ENCODE results near the gene RBSN.

Gene RBSN

DNA sequence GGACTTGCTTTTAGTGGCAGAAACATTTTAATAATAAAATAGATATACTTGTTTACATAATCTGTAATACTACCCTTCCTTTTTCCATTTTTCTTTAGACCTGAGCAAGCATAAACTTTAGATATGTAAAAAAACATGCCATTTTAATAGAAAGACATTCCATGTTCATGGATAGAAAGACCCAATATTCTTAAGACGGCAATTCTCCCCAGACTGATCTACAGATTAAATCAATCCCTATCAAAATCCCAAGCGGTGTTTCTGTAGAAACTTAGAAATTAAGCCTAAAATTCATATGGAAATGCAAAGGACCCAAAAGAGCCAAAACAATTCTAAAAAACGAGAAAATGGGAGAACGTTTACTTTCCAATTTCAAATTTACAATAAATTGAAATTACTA lies 45.4 kb downstream of the RBSN start:
- Histone ChIP-seq H3K4me1 (ENCODE audit: control insufficient read depth, insufficient read depth, low read length) (peaks cover 2% of the 10 kb centered on the region), H3K9me3 (ENCODE audit: control insufficient read depth, insufficient read depth, low read length) (no peaks in the 10 kb centered on the region), H3K9ac (ENCODE audit: low read depth, low read length) (no peak overlapping the region), H3K36me3 (ENCODE audit: control insufficient read depth, insufficient read depth, low read length) (peaks cover 31% of the 10 kb centered on the region), H3K4me3 (ENCODE audit: low read depth, low read length) (no peak overlapping the region), H3K27me3 (ENCODE audit: control insufficient read depth, insufficient read depth, low read length) (no peaks in the 10 kb centered on the region)

DNA sequence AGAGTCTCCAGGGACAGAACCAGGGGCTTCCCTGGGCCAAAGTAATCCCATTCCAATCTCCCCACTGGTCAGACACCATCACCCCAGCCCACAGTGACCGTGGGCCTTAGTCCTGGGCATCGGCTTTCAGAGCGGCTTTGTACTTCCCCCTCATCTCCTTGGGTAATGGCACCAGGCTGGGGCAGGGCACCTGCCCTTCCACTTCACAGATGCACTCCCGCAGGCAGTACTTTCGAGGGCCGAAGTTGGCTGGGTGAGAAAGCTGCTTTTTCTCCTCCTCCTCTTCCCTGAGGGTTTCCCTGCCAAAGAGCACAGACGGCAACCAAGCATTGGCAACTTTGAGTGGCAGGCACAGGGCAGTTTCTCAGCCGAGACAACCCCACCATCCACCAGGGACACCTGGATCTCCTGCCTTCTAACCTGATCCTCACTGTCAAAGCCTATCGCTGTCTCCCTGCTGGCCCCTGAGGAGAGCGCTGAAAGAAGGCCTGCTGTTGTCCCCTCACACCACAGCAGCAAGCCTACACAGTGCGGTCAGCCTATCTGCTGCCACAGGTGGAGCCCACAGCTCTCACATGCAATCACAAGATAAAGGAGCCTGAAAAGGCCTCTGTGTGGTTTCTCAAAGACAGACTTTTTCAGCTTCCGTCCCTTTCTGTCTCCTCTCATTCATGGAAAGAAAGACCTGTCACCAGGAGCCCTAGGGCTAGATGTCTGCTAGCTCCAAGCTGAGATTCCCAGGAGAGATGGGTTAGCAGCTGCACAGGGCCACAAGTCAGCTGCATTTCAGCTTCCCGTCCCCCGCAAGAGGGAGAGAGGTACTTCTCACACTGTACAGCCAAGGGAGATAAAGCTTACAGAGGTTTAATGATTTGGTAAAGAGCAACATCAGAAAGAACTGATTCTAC lies 46.4 kb downstream of the RBSN start:
- H3K4me1 ChIP-seq (ENCODE audit: control insufficient read depth, insufficient read depth, low read length) = peaks cover 2% of the 10 kb centered on the region
- H3K4me3 ChIP-seq (ENCODE audit: low read depth, low read length) = no peak overlapping the region
- H3K27me3 ChIP-seq (ENCODE audit: control insufficient read depth, insufficient read depth, low read length) = no peaks in the 10 kb centered on the region
- H3K36me3 ChIP-seq (ENCODE audit: control insufficient read depth, insufficient read depth, low read length) = peaks cover 34% of the 10 kb centered on the region
- no peak overlapping the region for H3K9ac ChIP-seq (ENCODE audit: low read depth, low read length)
- H3K9me3 ChIP-seq (ENCODE audit: control insufficient read depth, insufficient read depth, low read length) = no peaks in the 10 kb centered on the region

DNA sequence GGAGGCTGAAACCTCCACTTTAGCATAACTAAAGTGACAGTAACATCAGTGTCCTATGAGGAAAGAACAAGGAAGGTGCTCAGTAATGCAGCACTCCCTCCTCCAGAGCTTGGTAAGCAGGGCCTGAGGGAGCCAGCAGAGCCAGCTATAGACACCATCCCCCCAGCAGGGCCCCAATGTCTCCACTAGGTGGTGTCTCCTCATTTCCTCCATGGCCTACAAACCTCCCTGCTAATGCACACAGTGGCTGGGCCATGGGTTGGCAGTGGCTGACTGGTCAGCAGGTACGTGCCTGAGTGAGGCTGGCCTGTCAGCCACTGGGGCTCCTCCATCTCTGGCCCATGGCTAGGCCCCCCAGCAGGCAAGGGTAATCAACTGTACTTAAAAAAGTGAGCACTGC lies 47.4 kb downstream of the RBSN start:
- Histone ChIP-seq H3K27me3 (ENCODE audit: control insufficient read depth, insufficient read depth, low read length) (no peaks in the 10 kb centered on the region), H3K9ac (ENCODE audit: low read depth, low read length) (no peak overlapping the region), H3K4me1 (ENCODE audit: control insufficient read depth, insufficient read depth, low read length) (peaks cover 2% of the 10 kb centered on the region), H3K4me3 (ENCODE audit: low read depth, low read length) (no peak overlapping the region), H3K36me3 (ENCODE audit: control insufficient read depth, insufficient read depth, low read length) (peaks cover 32% of the 10 kb centered on the region), H3K9me3 (ENCODE audit: control insufficient read depth, insufficient read depth, low read length) (no peaks in the 10 kb centered on the region)

DNA sequence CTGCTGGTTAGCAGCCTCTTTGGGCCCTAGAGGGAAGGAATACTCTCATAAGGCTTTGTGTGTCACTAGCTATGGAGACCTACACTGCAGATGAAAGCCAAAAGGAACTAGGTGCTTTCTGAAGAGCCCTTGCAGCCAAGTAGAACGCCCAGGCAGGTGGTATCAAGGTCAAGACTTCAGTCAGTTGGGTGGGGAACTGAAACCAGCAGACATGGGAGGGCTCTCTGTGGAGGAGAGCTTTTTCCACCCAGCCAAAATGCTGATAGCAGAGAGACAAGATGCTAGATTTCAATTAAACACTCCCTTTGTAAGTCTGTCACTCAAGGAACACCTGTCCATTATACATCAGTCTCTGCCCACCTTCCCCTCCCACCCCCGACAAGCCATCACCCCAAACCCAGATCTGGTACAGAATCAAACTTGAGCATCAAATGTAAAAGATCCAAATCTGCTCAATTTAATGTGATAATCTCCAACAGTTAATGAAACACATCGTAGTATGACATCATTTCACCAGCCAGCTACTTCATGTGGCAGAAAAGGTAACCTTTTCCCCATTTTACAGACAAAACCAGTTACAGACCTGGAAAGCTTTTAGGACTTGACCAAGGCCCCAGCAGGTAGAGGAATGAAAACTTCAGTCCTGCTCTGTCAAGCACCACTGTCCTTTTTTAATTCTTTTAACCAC lies 48.4 kb downstream of the RBSN start:
- Histone ChIP-seq H3K4me3 (ENCODE audit: low read depth, low read length) (no peak overlapping the region), H3K4me1 (ENCODE audit: control insufficient read depth, insufficient read depth, low read length) (peaks cover 2% of the 10 kb centered on the region), H3K9me3 (ENCODE audit: control insufficient read depth, insufficient read depth, low read length) (no peaks in the 10 kb centered on the region), H3K9ac (ENCODE audit: low read depth, low read length) (no peak overlapping the region), H3K27me3 (ENCODE audit: control insufficient read depth, insufficient read depth, low read length) (no peaks in the 10 kb centered on the region), H3K36me3 (ENCODE audit: control insufficient read depth, insufficient read depth, low read length) (peaks cover 37% of the 10 kb centered on the region)

DNA sequence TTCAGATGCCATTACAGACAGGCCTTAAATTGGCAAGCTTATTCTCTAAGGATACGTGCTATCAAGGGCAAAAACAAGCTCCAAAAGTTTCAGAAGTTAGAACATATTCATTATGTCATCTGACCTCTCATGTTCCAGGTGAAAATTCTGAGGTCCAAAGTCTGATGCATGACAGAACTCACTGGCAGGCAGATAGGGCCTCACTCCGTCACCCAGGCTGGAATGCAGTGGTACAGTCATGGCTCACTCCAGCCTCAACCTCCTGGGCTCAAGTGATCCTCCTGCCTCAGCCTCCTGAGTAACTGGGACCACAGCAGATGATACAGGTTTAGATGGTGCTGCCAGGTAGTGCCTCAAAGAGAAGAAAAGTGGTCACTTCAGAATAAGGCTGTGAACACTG lies 49.4 kb downstream of the RBSN start:
- Histone ChIP-seq H3K9ac (ENCODE audit: low read depth, low read length) (no peak overlapping the region), H3K4me3 (ENCODE audit: low read depth, low read length) (no peak overlapping the region), H3K27me3 (ENCODE audit: control insufficient read depth, insufficient read depth, low read length) (no peaks in the 10 kb centered on the region), H3K36me3 (ENCODE audit: control insufficient read depth, insufficient read depth, low read length) (peaks cover 39% of the 10 kb centered on the region), H3K9me3 (ENCODE audit: control insufficient read depth, insufficient read depth, low read length) (no peaks in the 10 kb centered on the region), H3K4me1 (ENCODE audit: control insufficient read depth, insufficient read depth, low read length) (peaks cover 2% of the 10 kb centered on the region)

DNA sequence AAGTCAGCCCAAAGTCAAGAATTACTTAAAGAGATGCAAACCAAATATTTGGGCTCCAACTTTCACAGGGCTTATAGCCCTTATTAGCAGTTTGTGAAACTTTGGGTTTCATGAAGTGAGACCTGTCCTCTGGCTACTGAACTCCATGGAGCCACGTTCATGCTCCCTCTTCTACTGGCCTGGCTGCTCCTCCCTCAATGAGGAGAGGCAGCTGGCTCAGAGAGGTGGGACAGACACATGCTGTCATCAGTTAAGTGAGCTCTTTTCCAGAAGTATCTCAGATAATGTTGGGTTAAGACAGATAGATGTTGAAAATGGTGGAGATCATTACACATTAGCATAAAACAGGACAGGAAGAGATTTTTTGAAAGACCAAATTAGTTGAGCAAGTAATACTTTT lies 53.3 kb downstream of the RBSN start:
- H3K27me3 ChIP-seq (ENCODE audit: control insufficient read depth, insufficient read depth, low read length) = no peaks in the 10 kb centered on the region
- H3K4me1 ChIP-seq (ENCODE audit: control insufficient read depth, insufficient read depth, low read length) = no peaks in the 10 kb centered on the region
- no peak overlapping the region for H3K9ac ChIP-seq (ENCODE audit: low read depth, low read length)
- no peak overlapping the region for H3K4me3 ChIP-seq (ENCODE audit: low read depth, low read length)
- no peaks in the 10 kb centered on the region for H3K9me3 ChIP-seq (ENCODE audit: control insufficient read depth, insufficient read depth, low read length)
- peaks cover 50% of the 10 kb centered on the region for H3K36me3 ChIP-seq (ENCODE audit: control insufficient read depth, insufficient read depth, low read length)

DNA sequence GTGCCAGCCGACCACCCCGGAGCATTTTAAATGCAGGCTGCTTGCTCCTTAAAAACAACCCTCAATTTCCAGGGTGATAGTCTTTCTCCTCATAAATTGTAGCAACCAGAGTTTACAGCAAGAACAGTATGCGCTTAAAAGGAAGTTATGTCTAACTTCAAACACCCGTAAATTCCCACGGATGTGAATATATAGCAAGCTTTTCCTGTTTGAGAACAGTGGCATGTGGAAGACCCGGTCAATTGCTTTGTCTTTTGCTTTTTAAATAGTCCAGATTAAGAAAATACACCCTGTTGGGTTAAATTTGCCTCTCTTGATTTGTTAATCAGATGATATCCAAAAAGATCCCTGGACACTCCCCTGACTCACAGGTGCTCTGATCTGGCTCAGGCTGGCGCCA lies 54.6 kb downstream of the RBSN start:
- Histone ChIP-seq H3K36me3 (ENCODE audit: control insufficient read depth, insufficient read depth, low read length) (peaks cover 45% of the 10 kb centered on the region), H3K27me3 (ENCODE audit: control insufficient read depth, insufficient read depth, low read length) (no peaks in the 10 kb centered on the region), H3K9ac (ENCODE audit: low read depth, low read length) (no peak overlapping the region), H3K4me1 (ENCODE audit: control insufficient read depth, insufficient read depth, low read length) (no peaks in the 10 kb centered on the region), H3K9me3 (ENCODE audit: control insufficient read depth, insufficient read depth, low read length) (no peaks in the 10 kb centered on the region), H3K4me3 (ENCODE audit: low read depth, low read length) (no peak overlapping the region)

DNA sequence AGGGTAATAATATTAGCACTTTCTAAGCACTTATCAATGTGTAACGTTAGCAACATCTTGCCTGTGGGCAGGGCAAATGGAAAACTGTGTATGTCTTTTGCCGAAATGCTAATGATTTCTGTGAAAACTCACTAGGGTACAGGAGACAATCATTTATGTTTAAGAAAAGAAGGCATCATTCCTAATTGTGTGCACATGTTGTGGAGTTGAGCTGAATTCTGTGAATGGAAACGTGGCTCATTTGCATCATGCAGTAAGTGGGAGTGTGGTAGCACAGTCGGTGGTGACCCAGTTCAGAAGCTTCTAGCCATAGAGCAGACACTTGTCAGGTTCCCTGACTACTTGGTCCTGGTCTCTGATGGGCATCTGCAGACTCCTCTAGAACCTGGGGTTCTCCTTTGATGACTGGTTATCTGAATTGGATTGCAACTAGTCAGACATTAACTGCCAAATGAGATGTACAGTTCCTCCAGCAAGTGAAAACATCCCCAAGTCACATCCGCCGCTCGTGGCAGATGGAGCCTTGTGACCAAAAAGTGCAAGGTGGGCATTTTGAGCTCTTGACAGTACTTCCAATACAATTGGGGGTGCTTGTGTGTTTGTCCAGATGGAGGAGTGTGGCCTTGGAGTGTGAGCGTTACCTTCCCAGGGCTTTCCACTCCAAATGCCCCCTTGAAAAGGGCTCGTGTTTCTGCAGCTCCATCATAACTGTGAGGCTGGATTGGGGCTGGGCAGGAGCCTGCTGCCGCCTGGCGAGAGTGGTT lies 55.4 kb downstream of the RBSN start:
- Histone ChIP-seq H3K4me3 (ENCODE audit: low read depth, low read length) (no peak overlapping the region), H3K27me3 (ENCODE audit: control insufficient read depth, insufficient read depth, low read length) (no peaks in the 10 kb centered on the region), H3K36me3 (ENCODE audit: control insufficient read depth, insufficient read depth, low read length) (peaks cover 44% of the 10 kb centered on the region), H3K9me3 (ENCODE audit: control insufficient read depth, insufficient read depth, low read length) (no peaks in the 10 kb centered on the region), H3K9ac (ENCODE audit: low read depth, low read length) (no peak overlapping the region), H3K4me1 (ENCODE audit: control insufficient read depth, insufficient read depth, low read length) (no peaks in the 10 kb centered on the region)

DNA sequence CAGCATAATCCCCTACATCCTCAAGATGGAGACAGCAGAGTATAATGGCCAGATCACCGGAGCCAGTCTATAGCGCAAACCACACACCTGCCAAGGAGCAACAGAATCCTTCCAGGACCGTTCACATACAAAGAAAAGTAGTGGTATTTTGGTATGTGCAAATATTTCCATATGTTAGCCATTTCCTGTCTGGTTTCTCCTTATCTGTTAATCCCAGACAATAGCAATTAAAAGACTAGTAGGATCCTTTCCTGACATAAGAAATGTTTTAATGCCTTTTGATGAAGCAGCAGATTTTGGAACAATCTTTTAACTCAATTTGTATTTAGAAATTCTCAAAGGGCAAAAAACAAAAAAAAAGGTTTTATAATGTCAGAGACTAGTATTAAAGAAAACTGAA lies 56.0 kb downstream of the RBSN start:
- H3K9me3 ChIP-seq (ENCODE audit: control insufficient read depth, insufficient read depth, low read length) = no peaks in the 10 kb centered on the region
- H3K36me3 ChIP-seq (ENCODE audit: control insufficient read depth, insufficient read depth, low read length) = peaks cover 40% of the 10 kb centered on the region
- H3K9ac ChIP-seq (ENCODE audit: low read depth, low read length) = no peak overlapping the region
- H3K27me3 ChIP-seq (ENCODE audit: control insufficient read depth, insufficient read depth, low read length) = no peaks in the 10 kb centered on the region
- no peak overlapping the region for H3K4me3 ChIP-seq (ENCODE audit: low read depth, low read length)
- H3K4me1 ChIP-seq (ENCODE audit: control insufficient read depth, insufficient read depth, low read length) = no peaks in the 10 kb centered on the region

DNA sequence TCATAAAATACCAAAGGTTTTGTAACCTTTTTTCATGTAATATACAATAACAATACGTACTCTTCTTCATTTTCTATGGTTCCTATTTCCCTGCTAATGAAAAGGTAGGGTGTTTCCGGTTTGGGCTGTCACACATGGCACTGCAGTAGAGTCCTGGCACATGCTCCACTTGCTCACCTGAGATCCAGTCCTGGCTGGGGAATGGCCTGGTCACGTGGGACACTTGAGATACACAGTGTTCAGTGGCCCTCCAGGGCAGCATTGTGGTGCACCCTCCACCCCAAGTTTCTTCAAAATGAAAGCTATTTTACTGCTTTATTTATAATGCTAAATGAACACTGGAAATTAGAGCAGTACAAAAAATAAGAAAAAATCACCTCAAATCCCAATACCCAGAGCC lies 57.0 kb downstream of the RBSN start:
- no peaks in the 10 kb centered on the region for H3K4me1 ChIP-seq (ENCODE audit: control insufficient read depth, insufficient read depth, low read length)
- no peaks in the 10 kb centered on the region for H3K27me3 ChIP-seq (ENCODE audit: control insufficient read depth, insufficient read depth, low read length)
- no peaks in the 10 kb centered on the region for H3K9me3 ChIP-seq (ENCODE audit: control insufficient read depth, insufficient read depth, low read length)
- no peak overlapping the region for H3K9ac ChIP-seq (ENCODE audit: low read depth, low read length)
- peaks cover 41% of the 10 kb centered on the region for H3K36me3 ChIP-seq (ENCODE audit: control insufficient read depth, insufficient read depth, low read length)
- H3K4me3 ChIP-seq (ENCODE audit: low read depth, low read length) = no peak overlapping the region

DNA sequence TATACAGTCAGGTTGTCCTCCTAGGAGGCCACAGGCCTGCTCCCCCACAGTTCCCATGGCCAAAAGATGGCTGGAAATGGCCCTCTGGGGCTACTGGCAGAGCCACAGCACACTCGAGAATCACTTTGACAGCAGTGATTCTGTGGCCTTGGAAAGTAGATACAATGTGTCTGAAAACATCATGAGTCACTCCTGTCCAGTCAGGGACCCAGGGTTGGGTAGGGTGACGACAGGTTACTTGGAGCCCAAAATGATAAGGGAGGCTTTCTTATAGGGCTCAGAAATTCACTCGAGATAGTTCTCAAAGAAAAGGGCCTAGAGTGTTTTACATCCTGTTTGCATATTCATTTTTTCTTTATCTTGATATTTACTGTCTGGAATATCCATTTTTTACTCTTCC lies 58.1 kb downstream of the RBSN start:
- Histone ChIP-seq H3K9ac (ENCODE audit: low read depth, low read length) (no peak overlapping the region), H3K4me1 (ENCODE audit: control insufficient read depth, insufficient read depth, low read length) (no peaks in the 10 kb centered on the region), H3K36me3 (ENCODE audit: control insufficient read depth, insufficient read depth, low read length) (peaks cover 37% of the 10 kb centered on the region), H3K9me3 (ENCODE audit: control insufficient read depth, insufficient read depth, low read length) (no peaks in the 10 kb centered on the region), H3K27me3 (ENCODE audit: control insufficient read depth, insufficient read depth, low read length) (no peaks in the 10 kb centered on the region), H3K4me3 (ENCODE audit: low read depth, low read length) (no peak overlapping the region)
